Measurements from ENCODE around the gene PLIN5. TPM values are rescaled to one million over a fixed set of nuclear protein-coding genes. Genes with fewer than 3 reads are reported as not detected.

PLIN5 gene
- total RNA-seq, 1 experiment from 2014 or later, result 8.1 TPM

GRCh38 chr19:4522291-4523002, 12.6 kb downstream of the PLIN5 start:
- CTCF ChIA-PET, result interaction anchor here (0.8 to 4.9 kb wide), 19 partner anchors 7 to 287 kb away, joined by 3 to 76 read pairs (median 3); partner anchors contain the start of genes CHAF1A, FEM1A, HDGFL2 and PLIN5
- intact Hi-C loops (cut with micrococcal nuclease), result loop anchor here (2.0 to 10.0 kb wide), 2 partner anchors 114 to 258 kb away; no protein-coding TSS in a partner anchor

GRCh38 chr19:4521888-4522242, 13.2 kb downstream of the PLIN5 start:
- POLR2A ChIA-PET, result no interaction called here
- Histone ChIP-seq H3K79me2 (ENCODE audit: insufficient read depth, low read length) (no peaks in the 10 kb centered on the region), H3K4me2 (ENCODE audit: low read length) (no peak overlapping the region), H3K27me3 (ENCODE audit: insufficient read depth, low read length) (no peaks in the 10 kb centered on the region), H3K4me3 (replicated peaks in 1 of 2; ENCODE audit: low read depth in 1 of 2, low read length in 2 of 2) (no peak overlapping the region), H3K27ac (ENCODE audit: low read depth, low read length) (no peak overlapping the region), H3K4me1 (ENCODE audit: control insufficient read depth in 1 of 2, insufficient read depth in 2 of 2, low read length in 2 of 2) (peaks cover 0 to 7% of the 10 kb centered on the region in 2 experiments; a peak in 1 of 4 replicates), H3K9ac (ENCODE audit: low read length) (no peak overlapping the region), H3K9me2 (ENCODE audit: insufficient read depth) (no peaks in the 10 kb centered on the region), H3K9me3 (ENCODE audit: control insufficient read depth in 1 of 2, insufficient read depth in 1 of 2, low read depth in 1 of 2, low read length in 2 of 2) (no peaks in the 10 kb centered on the region), H4K20me1 (ENCODE audit: insufficient read depth) (no peaks in the 10 kb centered on the region), H2AFZ (ENCODE audit: low read depth, low read length, poor library complexity, severe bottlenecking) (no peak overlapping the region), H3K36me3 (ENCODE audit: control insufficient read depth in 1 of 2, insufficient read depth in 2 of 2, low read length in 2 of 2) (no peaks in the 10 kb centered on the region)
- intact Hi-C loops (cut with micrococcal nuclease), result loop anchor here (2.0 to 10.0 kb wide), 2 partner anchors 115 to 257 kb away; no protein-coding TSS in a partner anchor
- no peak for TF ChIP-seq ATF3 (IDR thresholded peaks at IDR 0.05)
- TF ChIP-seq EZH2 (IDR thresholded peaks at IDR 0.05), result no peak
- TF ChIP-seq ZFX (IDR thresholded peaks at IDR 0.05), result no peak
- CTCF ChIA-PET, result interaction anchor here (1.0 to 4.9 kb wide), 3 partner anchors 13 to 255 kb away, joined by 4 to 76 read pairs (median 5); partner anchors contain the start of gene PLIN5
- no TSS peak for BruUV-seq (replicated peaks)
- RAD21 ChIA-PET (ENCODE audit: low non-redundant PET in 1 of 2, low total read pairs in 2 of 2, uncharacterized antibody in 2 of 2, unreplicated experiment in 2 of 2), result no interaction called here
- ATAC-seq (no peak), DNase-seq (ENCODE audit: low read depth, low spot score) (no peak)

More at GRCh38 chr19:4522291-4523002, 12.6 kb downstream of the PLIN5 start:
- Histone ChIP-seq H3K27ac (ENCODE audit: low read depth, low read length) (no peak overlapping the region), H4K20me1 (ENCODE audit: insufficient read depth) (no peaks in the 10 kb centered on the region), H3K79me2 (ENCODE audit: insufficient read depth, low read length) (no peaks in the 10 kb centered on the region), H3K9me2 (ENCODE audit: insufficient read depth) (no peaks in the 10 kb centered on the region), H3K4me1 (ENCODE audit: control insufficient read depth in 1 of 2, insufficient read depth in 2 of 2, low read length in 2 of 2) (peaks cover 0 to 7% of the 10 kb centered on the region in 2 experiments; a peak in 1 of 4 replicates), H3K4me3 (replicated peaks in 1 of 2; ENCODE audit: low read depth in 1 of 2, low read length in 2 of 2) (no peak overlapping the region), H3K4me2 (ENCODE audit: low read length) (no peak overlapping the region), H3K36me3 (ENCODE audit: control insufficient read depth in 1 of 2, insufficient read depth in 2 of 2, low read length in 2 of 2) (no peaks in the 10 kb centered on the region), H3K9me3 (ENCODE audit: control insufficient read depth in 1 of 2, insufficient read depth in 1 of 2, low read depth in 1 of 2, low read length in 2 of 2) (no peaks in the 10 kb centered on the region), H3K27me3 (ENCODE audit: insufficient read depth, low read length) (no peaks in the 10 kb centered on the region), H2AFZ (ENCODE audit: low read depth, low read length, poor library complexity, severe bottlenecking) (no peak overlapping the region), H3K9ac (ENCODE audit: low read length) (no peak overlapping the region)
- no peak for DNase-seq (ENCODE audit: low read depth, low spot score)
- ChIA-PET POLR2A (interaction anchor here (1.7 kb wide), 1 partner anchor 12 kb away, joined by 7 read pairs; the partner anchor contains the start of gene PLIN5), RAD21 (ENCODE audit: low non-redundant PET in 1 of 2, low total read pairs in 2 of 2, uncharacterized antibody in 2 of 2, unreplicated experiment in 2 of 2) (interaction anchor here (0.6 to 1.0 kb wide), 2 partner anchors 12 to 111 kb away, joined by 3 read pairs; partner anchors contain the start of gene PLIN5 (in 1 of the 2))
- BruUV-seq (replicated peaks), result no TSS peak
- no peak for ATAC-seq
- no peak for TF ChIP-seq POLR2A (IDR thresholded peaks at IDR 0.05; ENCODE audit: borderline replicate concordance, extremely low read depth, insufficient read depth, insufficient read length)
- no peak for TF ChIP-seq CEBPB (IDR thresholded peaks at IDR 0.05; ENCODE audit: low read depth)
- no peak for TF ChIP-seq TCF7L2 (IDR thresholded peaks at IDR 0.05; ENCODE audit: borderline replicate concordance, extremely low read depth, insufficient read depth, insufficient read length)
- no peak for TF ChIP-seq ZFX (IDR thresholded peaks at IDR 0.05)
- TF ChIP-seq EZH2phosphoT487 (IDR thresholded peaks at IDR 0.05; ENCODE audit: borderline replicate concordance), result no peak
- TF ChIP-seq JUND (IDR thresholded peaks at IDR 0.05), result no peak

Measured in HCT116 (cell line).